Neural progenitor cell (in vitro differentiated cells): ENCODE data around the gene UBE3C. TPM values are rescaled to one million over a fixed set of nuclear protein-coding genes. Genes with fewer than 3 reads are reported as not detected.

Experiments
- DNase-seq: peaks from one replicate; pipeline ENCODE4 v3.0.0-alpha.2; 2016; ENCODE audit warnings: low spot score
- H2AFZ ChIP-seq: fragments of 200-600 bp; sonication (generic); replicated peaks from 2 replicates; pipeline ENCODE4 v1.6.1; 2016; ENCODE audit warnings: antibody characterized with exemption
- H3F3A ChIP-seq: fragments of 200-600 bp; sonication (generic); 2 replicates; pipeline ENCODE4 v1.6.1; 2016; ENCODE audit warnings: antibody characterized with exemption, low read depth
- H3K27ac ChIP-seq: fragments of 200-600 bp; sonication (generic); 2 replicates; pipeline ENCODE4 v1.5.1; 2016; ENCODE audit warnings: mild to moderate bottlenecking
- H3K27me3 ChIP-seq: fragments of 200-600 bp; sonication (generic); 2 replicates; pipeline ENCODE4 v1.6.1; 2016; ENCODE audit warnings: mild to moderate bottlenecking, moderate library complexity
- H3K36me3 ChIP-seq: fragments of 200-600 bp; sonication (generic); 2 replicates; pipeline ENCODE4 v1.5.1; 2016
- H3K4me1 ChIP-seq: fragments of 200-600 bp; sonication (generic); 2 replicates; pipeline ENCODE4 v1.6.1; 2016; ENCODE audit warnings: mixed run types
- H3K4me2 ChIP-seq: fragments of 200-600 bp; sonication (generic); 2 replicates; pipeline ENCODE4 v1.6.1; 2016
- H3K4me3 ChIP-seq: fragments of 200-600 bp; sonication (generic); 2 replicates; pipeline ENCODE4 v1.5.1; 2016
- H3K79me2 ChIP-seq: fragments of 200-600 bp; sonication (generic); 2 replicates; pipeline ENCODE4 v1.6.1; 2016; ENCODE audit warnings: low read depth
- H3K9ac ChIP-seq: fragments of 200-600 bp; sonication (generic); 2 replicates; pipeline ENCODE4 v1.6.1; 2016
- H3K9me3 ChIP-seq: fragments of 200-600 bp; sonication (generic); 2 replicates; pipeline ENCODE4 v1.5.1; 2016; ENCODE audit warnings: low read depth
- H4K20me1 ChIP-seq: fragments of 200-600 bp; sonication (generic); 2 replicates; pipeline ENCODE4 v1.6.1; 2016; ENCODE audit warnings: low read depth
- H3K27ac Mint-ChIP-seq: 3 replicates; pipeline ENCODE4 v1.8.0; 2021; ENCODE audit warnings: mixed read lengths
- H3K27me3 Mint-ChIP-seq: 2 replicates; pipeline ENCODE4 v1.8.0; 2022; ENCODE audit warnings: low read depth, mild to moderate bottlenecking, inconsistent platforms, moderate library complexity, mixed read lengths; ENCODE audit not compliant: insufficient read depth
- H3K36me3 Mint-ChIP-seq: 3 replicates; pipeline ENCODE4 v1.8.0; 2021; ENCODE audit warnings: mixed read lengths
- H3K4me1 Mint-ChIP-seq: 3 replicates; pipeline ENCODE4 v1.8.0; 2021; ENCODE audit warnings: mixed read lengths
- H3K4me3 Mint-ChIP-seq: 3 replicates; pipeline ENCODE4 v1.8.0; 2021; ENCODE audit warnings: mild to moderate bottlenecking, moderate library complexity, mixed read lengths
- H3K9me3 Mint-ChIP-seq: 3 replicates; pipeline ENCODE4 v1.8.0; 2020; ENCODE audit warnings: mixed read lengths
- EZH2 ChIP-seq: fragments of 200-600 bp; sonication (generic); IDR thresholded peaks from 2 replicates; pipeline ENCODE4 v1.6.1; 2017; ENCODE audit warnings: antibody characterized with exemption, mild to moderate bottlenecking, moderate library complexity
- EZH2phosphoT487 ChIP-seq: fragments of 200-600 bp; sonication (generic); IDR thresholded peaks from 2 replicates; pipeline ENCODE4 v1.6.1; 2017; ENCODE audit warnings: antibody characterized with exemption
- total RNA-seq: library from RNA; depleted of rRNA; stranded (reverse); fragments of >200 nt; gene quantifications from 2 replicates; pipeline ENCODE4 v1.2.3, GENCODE V29; 2015; ENCODE audit warnings: low replicate concordance
- TF ChIP-seq, protein P1 (sequence below): fragments of 200-600 bp; sonication (generic); IDR thresholded peaks from 2 replicates; pipeline ENCODE4 v1.5.1; 2017; ENCODE audit warnings: antibody characterized with exemption, mild to moderate bottlenecking

UBE3C gene
- total RNA-seq, 1 donor from 2014 or later = 65.9 TPM

DNA sequence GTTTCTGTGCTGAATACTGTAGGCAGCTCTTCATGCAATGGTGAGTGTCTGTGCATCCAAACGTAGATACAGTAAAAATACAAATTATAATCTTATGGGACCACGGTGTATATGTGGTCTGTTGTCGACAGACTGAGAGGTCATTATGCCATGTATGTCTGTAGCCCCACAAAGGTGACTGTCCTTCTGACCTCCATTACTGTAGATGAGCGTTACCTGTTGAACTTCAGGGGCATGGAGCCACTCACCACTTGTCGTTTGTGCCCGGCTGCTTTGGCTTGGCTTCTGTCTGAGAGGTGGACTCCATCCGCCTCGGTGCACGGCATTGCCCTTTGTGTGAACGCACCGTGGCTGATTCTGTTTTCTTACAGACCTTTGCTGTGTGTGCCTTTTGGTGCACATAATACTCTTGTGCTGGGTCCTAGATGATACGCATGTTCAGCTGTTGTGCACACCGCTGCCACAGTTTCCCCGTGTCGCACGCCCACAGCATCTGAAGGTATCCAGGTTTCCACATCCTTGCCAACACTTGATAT lies 2.9 kb downstream of the UBE3C start:
- Histone ChIP-seq H3K27me3 (no peaks in the 10 kb centered on the region), H3K27ac (no peak overlapping the region), H3F3A (peaks cover 16% of the 10 kb centered on the region), H3K9me3 (no peaks in the 10 kb centered on the region), H3K4me2 (no peak overlapping the region), H3K4me1 (peaks cover 14% of the 10 kb centered on the region), H3K4me3 (no peak overlapping the region), H3K9ac (no peak overlapping the region), H4K20me1 (peaks cover 74% of the 10 kb centered on the region), H2AFZ (no peak overlapping the region), H3K79me2 (peaks cover 76% of the 10 kb centered on the region), H3K36me3 (no peaks in the 10 kb centered on the region)
- H3K9me3 Mint-ChIP-seq = no peaks in the 10 kb centered on the region
- H3K27me3 Mint-ChIP-seq = peaks cover 2% of the 10 kb centered on the region
- DNase-seq = no peak
- peak overlapping the region; percentile 43 for H3K4me3 Mint-ChIP-seq
- no peak overlapping the region for H3K27ac Mint-ChIP-seq
- H3K4me1 Mint-ChIP-seq = peaks cover 21% of the 10 kb centered on the region
- H3K36me3 Mint-ChIP-seq = peaks cover 46% of the 10 kb centered on the region
- TF ChIP-seq EZH2phosphoT487 = no peak
- TF ChIP-seq, protein P1, sequence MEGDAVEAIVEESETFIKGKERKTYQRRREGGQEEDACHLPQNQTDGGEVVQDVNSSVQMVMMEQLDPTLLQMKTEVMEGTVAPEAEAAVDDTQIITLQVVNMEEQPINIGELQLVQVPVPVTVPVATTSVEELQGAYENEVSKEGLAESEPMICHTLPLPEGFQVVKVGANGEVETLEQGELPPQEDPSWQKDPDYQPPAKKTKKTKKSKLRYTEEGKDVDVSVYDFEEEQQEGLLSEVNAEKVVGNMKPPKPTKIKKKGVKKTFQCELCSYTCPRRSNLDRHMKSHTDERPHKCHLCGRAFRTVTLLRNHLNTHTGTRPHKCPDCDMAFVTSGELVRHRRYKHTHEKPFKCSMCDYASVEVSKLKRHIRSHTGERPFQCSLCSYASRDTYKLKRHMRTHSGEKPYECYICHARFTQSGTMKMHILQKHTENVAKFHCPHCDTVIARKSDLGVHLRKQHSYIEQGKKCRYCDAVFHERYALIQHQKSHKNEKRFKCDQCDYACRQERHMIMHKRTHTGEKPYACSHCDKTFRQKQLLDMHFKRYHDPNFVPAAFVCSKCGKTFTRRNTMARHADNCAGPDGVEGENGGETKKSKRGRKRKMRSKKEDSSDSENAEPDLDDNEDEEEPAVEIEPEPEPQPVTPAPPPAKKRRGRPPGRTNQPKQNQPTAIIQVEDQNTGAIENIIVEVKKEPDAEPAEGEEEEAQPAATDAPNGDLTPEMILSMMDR = no peak
- TF ChIP-seq EZH2 = no peak

DNA sequence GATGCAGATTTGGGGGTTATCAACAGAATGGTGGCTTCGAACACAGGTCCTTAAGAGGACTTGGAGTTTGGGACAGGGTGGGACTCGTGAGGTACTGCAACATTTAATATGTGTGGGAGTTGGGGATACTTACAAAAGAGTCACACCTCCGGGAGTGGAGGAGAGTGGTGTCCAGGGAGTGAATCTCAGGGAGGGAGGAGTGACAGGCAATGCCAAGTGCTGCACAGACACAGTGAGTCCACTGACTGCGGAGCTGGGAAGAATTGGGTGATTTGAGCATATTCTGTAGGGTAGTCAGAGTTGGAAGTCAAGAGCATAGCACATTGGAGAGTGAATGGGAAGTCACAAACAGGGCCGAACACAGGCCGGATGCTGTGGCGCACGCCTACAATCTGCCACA lies 5.1 kb downstream of the UBE3C start:
- Histone ChIP-seq H3K79me2 (peaks cover 97% of the 10 kb centered on the region), H3F3A (peaks cover 4% of the 10 kb centered on the region), H2AFZ (no peak overlapping the region), H3K27ac (no peak overlapping the region), H3K4me1 (peaks cover 17% of the 10 kb centered on the region), H4K20me1 (peaks cover 96% of the 10 kb centered on the region), H3K4me2 (no peak overlapping the region), H3K4me3 (no peak overlapping the region), H3K9me3 (no peaks in the 10 kb centered on the region), H3K36me3 (no peaks in the 10 kb centered on the region), H3K9ac (no peak overlapping the region), H3K27me3 (no peaks in the 10 kb centered on the region)
- Mint-ChIP-seq H3K36me3 (peaks cover 57% of the 10 kb centered on the region), H3K27ac (no peak overlapping the region), H3K4me3 (no peak overlapping the region), H3K27me3 (peaks cover 2% of the 10 kb centered on the region), H3K4me1 (peaks cover 21% of the 10 kb centered on the region), H3K9me3 (peaks cover 3% of the 10 kb centered on the region)
- TF ChIP-seq EZH2phosphoT487 = no peak
- TF ChIP-seq EZH2 = no peak
- TF ChIP-seq, protein P1 = no peak
- no peak for DNase-seq

DNA sequence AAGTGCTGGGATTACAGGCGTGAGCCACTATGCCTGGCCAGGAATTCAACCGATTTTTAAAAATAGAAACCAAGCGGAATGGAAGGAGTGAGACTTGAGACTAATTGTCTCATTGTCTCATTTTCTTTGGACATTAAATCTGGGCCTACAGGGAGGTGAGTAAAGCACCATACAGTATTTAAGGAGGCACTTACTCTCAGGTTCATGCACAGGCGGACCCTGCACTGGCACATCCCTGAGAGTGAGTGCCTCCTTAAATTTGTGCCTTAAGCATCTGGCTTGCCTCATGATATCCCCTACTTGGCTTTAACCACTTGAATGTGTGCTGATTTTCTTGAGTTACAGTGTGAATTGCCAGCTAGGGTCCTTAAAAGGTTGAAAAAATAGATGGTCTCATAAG lies 10.6 kb downstream of the UBE3C start:
- peaks cover 100% of the 10 kb centered on the region for H3K79me2 ChIP-seq
- H3K27me3 ChIP-seq = no peaks in the 10 kb centered on the region
- H3K27me3 Mint-ChIP-seq = peaks cover 4% of the 10 kb centered on the region
- peaks cover 3% of the 10 kb centered on the region for H3K9me3 Mint-ChIP-seq
- TF ChIP-seq EZH2phosphoT487 = no peak
- TF ChIP-seq, protein P1 = no peak
- no peak for TF ChIP-seq EZH2
- peaks cover 14% of the 10 kb centered on the region for H3F3A ChIP-seq
- H3K9me3 ChIP-seq = no peaks in the 10 kb centered on the region
- no peaks in the 10 kb centered on the region for H3K36me3 ChIP-seq
- no peak overlapping the region for H3K9ac ChIP-seq
- H3K27ac ChIP-seq = no peak overlapping the region
- no peak overlapping the region for H3K4me3 ChIP-seq
- peaks cover 35% of the 10 kb centered on the region for H3K36me3 Mint-ChIP-seq
- H3K4me2 ChIP-seq = no peak overlapping the region
- DNase-seq = no peak
- H2AFZ ChIP-seq = no peak overlapping the region
- peaks cover 100% of the 10 kb centered on the region for H4K20me1 ChIP-seq
- peaks cover 17% of the 10 kb centered on the region for H3K4me1 ChIP-seq
- H3K27ac Mint-ChIP-seq = no peak overlapping the region
- H3K4me1 Mint-ChIP-seq = peaks cover 25% of the 10 kb centered on the region
- no peak overlapping the region for H3K4me3 Mint-ChIP-seq
